GM04504 (cell line): ENCODE measurements around the gene HMGCS2.
A peak's percentile ranks its signal among the peaks of the same experiment; 100 is the strongest.
"Not testable (repeated sequence)": the region's sequence is repeated elsewhere in the genome, so short reads cannot be mapped to it uniquely, and the experiment has no call there.

Experiments used
- DNase-seq: peaks from one replicate; pipeline ENCODE4 v3.0.0-alpha.2; 2012; ENCODE audit warnings: low read depth

Gene HMGCS2

GRCh38 chr1:119731060-119731459, 37.6 kb downstream of the HMGCS2 start:
- DNase-seq = no peak

GRCh38 chr1:119729044-119729443, 39.7 kb downstream of the HMGCS2 start:
- no peak for DNase-seq

GRCh38 chr1:119727991-119728390, 40.7 kb downstream of the HMGCS2 start:
- DNase-seq = no peak

GRCh38 chr1:119725626-119726025, 43.1 kb downstream of the HMGCS2 start:
- DNase-seq = no peak

- DNase-seq = no peak
Measured at GRCh38 chr1:119724611-119725218, 44.0 kb downstream of the HMGCS2 start.

GRCh38 chr1:119721896-119722295, 46.8 kb downstream of the HMGCS2 start:
- no peak for DNase-seq

- DNase-seq = no peak
Measured at GRCh38 chr1:119720866-119721440, 47.8 kb downstream of the HMGCS2 start.

- DNase-seq = no peak
Measured at GRCh38 chr1:119718972-119719371, 49.7 kb downstream of the HMGCS2 start.

- DNase-seq = no peak
Measured at GRCh38 chr1:119718409-119718808, 50.3 kb downstream of the HMGCS2 start.

- no peak for DNase-seq
Measured at GRCh38 chr1:119715542-119715941, 53.2 kb downstream of the HMGCS2 start.

- no peak for DNase-seq
Measured at GRCh38 chr1:119714583-119714982, 54.1 kb downstream of the HMGCS2 start.

- no peak for DNase-seq
Measured at GRCh38 chr1:119713749-119714456, 54.8 kb downstream of the HMGCS2 start.

- peak; percentile 4 for DNase-seq
Measured at GRCh38 chr1:119713039-119713748, 55.5 kb downstream of the HMGCS2 start.

GRCh38 chr1:119712342-119713038, 56.2 kb downstream of the HMGCS2 start:
- peak; percentile 87 for DNase-seq

GRCh38 chr1:119711804-119712341, 56.8 kb downstream of the HMGCS2 start, which contains the start of gene PHGDH:
PHGDH (plus strand) TSS chr1:119711934; CDS start chr1:119712023, 89 bp downstream.
- peak; percentile 78 for DNase-seq

- not testable (repeated sequence) for DNase-seq
Measured at GRCh38 chr1:119711356-119711803, 57.3 kb downstream of the HMGCS2 start.

- DNase-seq = not testable (repeated sequence)
Measured at GRCh38 chr1:119706599-119706998, 62.1 kb downstream of the HMGCS2 start.

- DNase-seq = no peak
Measured at GRCh38 chr1:119703666-119704450, 64.8 kb downstream of the HMGCS2 start.

- peak; percentile 53 for DNase-seq
Measured at GRCh38 chr1:119702384-119702783, 66.3 kb downstream of the HMGCS2 start.

- DNase-seq = no peak
Measured at GRCh38 chr1:119701659-119702058, 67.0 kb downstream of the HMGCS2 start.

- no peak for DNase-seq
Measured at GRCh38 chr1:119700326-119700725, 68.4 kb downstream of the HMGCS2 start.
